Caki2 (cell line): Measurements from ENCODE around the gene MEGF6. TPM values are rescaled to one million over a fixed set of nuclear protein-coding genes. Genes with fewer than 3 reads are reported as not detected.
"Not testable (repeated sequence)": the region's sequence is repeated elsewhere in the genome, so short reads cannot be mapped to it uniquely, and the experiment has no call there.

ENCODE experiments used
- DNase-seq: peaks from one replicate; pipeline ENCODE4 v3.0.0-alpha.2; 2015; ENCODE audit warnings: low read depth
- in situ Hi-C: cut with HindIII; loops from 2 replicates; pipeline ENCODE4 v1.10.0; 2016; ENCODE audit warnings: low sequenced_read_pairs, low pct_unique_long_range_greater_than_20kb, mixed read lengths
- total RNA-seq: library from RNA; depleted of rRNA; stranded (reverse); fragments of >200 nt; shearing (Covaris generic); gene quantifications from 2 replicates; pipeline ENCODE4 v1.2.3, GENCODE V29; 2014; ENCODE audit warnings: low replicate concordance

MEGF6 gene
- total RNA-seq, 1 experiment from 2014 or later: 21.0 TPM

DNA sequence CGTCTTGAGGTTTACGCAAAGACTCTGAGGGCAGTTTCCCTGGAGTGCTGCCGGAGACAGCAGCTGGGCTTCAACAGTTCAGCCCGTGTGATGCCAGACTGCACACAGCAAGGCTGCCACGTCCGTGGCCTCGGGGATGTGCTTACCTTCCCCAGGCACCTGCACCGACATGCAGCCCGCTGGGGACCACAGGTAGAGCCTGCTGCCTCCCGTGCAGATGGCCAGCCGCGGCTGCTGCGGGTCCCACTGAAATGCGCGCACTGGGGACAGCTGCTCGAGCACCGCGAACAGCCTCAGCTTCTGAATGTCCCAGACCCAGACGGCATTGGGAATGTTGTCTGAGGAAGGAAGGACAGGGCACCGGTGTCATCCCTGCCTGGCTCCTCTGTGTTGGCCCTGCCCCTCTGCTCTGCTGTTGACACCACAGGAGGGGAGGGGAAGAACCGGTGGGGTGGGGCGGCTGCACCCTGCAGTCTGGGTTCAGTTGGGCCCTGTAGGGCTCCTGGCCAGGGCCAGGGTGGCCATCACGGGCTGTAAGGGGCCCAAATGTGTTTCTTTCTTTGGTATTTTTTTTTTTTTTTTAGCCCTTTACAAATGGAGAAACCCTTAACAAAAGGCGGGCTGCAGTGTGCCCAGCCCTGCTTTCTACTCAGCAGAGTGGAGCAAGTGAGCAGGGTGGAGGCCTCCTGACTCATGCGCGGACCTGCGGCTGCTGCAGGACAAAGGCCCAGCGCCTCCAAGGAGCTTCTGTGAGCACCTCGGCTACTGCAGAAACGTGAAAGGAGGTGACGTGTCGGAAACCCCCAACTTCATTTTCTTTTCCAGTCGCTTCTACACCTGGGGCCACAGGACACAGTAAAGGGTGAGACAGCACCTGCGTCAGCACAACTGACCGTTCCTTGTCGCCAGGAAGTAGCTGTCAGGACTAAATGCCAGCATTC lies 20.3 kb upstream of the MEGF6 start:
- in situ Hi-C loops: loop anchor here (25.0 kb wide), 1 partner anchor 94 kb away; no protein-coding TSS in a partner anchor
- DNase-seq: no peak

DNA sequence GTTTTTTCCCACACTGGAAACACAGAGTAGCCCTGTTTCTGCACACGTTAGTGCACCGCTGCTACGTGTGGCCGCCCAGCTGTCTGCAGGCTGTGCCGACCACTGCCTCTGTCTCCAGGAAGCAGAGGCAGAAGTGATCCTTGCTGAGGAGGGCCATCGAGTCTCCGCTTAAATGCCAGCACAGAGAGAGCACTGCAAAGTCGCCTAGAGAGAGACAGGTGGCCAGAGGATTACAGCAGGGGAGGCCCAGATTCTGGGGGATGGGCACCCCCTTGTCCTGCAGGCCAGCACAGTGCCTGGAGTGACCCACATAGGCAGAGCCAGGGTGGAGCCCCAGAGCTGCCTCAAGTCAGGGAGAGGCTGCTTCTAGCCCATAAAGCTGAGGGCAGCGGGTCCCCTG lies 19.6 kb upstream of the MEGF6 start:
- in situ Hi-C loops: loop anchor here (25.0 kb wide), 1 partner anchor 94 kb away; no protein-coding TSS in a partner anchor
- DNase-seq: no peak

DNA sequence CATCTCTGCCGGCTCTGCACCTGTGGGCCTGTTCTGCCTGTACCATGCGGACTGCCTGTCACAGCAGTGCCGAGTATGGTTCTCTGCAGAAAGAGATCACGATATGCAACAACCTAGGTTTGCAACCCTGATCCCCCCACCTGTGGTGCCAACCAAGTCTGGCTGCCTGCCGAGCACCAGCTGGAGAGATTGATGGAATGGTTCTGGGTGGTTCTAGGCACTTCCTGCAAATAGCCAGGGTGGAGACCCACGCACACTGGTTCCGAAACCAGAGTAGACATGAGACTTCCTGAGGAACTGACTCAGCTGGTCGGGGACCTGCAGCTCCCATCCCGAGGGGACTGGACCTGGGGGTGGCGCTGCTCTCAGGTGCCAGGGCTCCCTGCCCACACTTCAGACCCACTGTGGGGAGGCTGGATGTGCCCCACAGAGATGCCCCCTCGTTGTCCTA lies 18.9 kb upstream of the MEGF6 start:
- in situ Hi-C loops: loop anchor here (25.0 kb wide), 1 partner anchor 93 kb away; no protein-coding TSS in a partner anchor
- DNase-seq: no peak

DNA sequence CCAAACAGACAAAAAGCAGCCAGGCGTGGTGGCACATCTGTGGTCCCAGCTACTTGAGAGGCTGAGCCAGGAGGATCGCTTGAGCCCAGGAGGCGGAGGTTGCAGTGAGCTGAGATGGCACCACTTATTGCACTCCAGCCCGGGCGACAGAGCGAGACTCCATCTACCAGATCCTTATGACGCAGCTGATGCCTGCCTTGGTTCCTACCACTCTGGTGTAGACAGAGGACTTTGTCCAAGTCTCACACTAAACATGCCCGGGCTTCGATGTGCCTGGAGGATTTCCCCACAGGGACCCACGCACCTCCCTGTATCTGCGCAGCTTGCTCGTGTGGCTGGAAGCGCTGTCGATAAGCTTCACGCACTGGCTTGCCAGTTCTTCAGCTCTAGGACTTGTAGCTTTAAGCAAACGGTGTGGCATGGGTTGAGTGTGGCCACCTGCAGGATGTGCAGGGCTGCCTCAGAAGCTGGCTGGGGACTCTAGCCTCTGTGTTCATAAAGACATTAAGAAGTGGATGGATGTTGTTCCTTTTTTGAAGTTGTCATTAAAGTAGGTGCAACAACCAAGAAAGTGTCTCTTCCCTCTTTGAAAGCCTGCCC lies 18.4 kb upstream of the MEGF6 start:
- in situ Hi-C loops: loop anchor here (25.0 kb wide), 1 partner anchor 92 kb away; no protein-coding TSS in a partner anchor
- DNase-seq: no peak

DNA sequence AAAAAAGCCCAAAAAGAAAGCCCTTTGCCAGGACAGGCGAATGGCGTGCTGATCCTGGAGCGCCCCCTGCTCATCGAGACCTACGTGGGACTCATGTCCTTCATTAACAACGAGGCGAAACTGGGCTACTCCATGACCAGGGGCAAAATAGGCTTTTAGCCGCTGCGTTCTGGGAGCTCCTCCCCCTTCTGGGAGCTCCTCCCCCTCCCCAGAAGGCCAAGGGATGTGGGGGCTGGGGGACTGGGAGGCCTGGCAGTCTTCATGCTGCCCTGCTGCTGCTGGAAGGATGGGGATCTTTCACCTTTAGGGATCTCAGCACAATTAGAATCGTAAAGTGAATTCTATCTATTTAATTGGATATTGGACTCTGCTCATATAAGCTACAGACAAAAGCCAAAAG lies 17.1 kb upstream of the MEGF6 start:
- in situ Hi-C loops: loop anchor here (25.0 kb wide), 1 partner anchor 91 kb away; no protein-coding TSS in a partner anchor

DNA sequence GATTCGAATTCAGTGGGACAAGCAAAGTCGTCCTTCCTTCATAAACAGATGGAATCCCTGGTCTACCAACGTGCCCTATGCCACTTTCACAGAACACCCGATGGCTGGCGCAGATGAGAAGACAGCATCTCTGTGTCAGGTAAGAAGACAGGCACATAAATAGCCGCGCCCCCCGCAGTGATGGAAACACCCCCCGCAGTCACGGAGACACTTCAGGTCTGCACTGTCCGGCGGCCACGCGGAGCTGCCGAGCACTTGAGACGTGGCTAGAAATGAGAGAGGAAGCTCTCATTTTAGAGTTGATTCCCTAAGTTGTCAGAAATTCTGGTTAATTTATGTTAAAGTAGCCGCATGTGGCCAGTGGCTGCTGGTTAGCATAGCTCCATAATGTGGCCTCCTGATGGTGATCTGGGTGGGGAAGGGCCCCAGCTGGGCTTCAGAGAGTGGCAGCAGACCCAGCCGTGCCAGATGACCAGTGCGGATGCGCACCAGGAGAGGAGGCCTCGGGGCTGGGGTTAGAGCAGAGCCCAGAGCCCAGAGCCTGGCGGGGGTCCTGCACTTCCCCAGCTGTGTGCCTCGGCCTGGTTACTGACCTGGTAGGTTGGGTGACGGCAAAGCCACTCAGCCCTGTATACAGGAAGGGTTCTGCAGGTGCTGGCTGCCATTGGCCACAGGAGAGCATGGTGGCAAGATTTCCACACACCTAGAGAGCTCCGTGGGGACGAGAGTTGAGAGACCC lies 16.4 kb upstream of the MEGF6 start:
- in situ Hi-C loops: loop anchor here (25.0 kb wide), 1 partner anchor 90 kb away; no protein-coding TSS in a partner anchor
- DNase-seq: no peak

More for the DNA sequence above, 17.1 kb upstream of the MEGF6 start:
- DNase-seq: no peak

DNA sequence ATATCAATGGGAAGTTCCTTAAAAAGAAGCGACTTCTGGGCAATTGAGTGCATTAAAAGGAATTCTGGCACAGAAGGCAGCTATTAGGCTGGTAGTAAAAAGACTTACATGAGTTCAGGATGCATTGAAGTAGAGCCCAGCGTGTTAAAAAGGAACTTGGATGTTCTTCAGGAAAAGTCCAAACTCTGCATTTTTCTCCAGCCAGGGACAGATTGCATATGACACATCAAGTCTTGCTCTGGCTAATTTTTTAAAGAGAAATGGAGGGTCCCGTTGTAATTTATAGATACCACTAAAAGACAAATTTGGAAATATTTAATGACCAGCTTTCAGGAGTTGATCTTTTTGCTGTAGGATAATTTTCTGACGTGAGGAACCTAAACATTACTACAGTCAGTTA lies 14.7 kb upstream of the MEGF6 start:
- in situ Hi-C loops: loop anchor here (25.0 kb wide), 1 partner anchor 89 kb away; no protein-coding TSS in a partner anchor
- DNase-seq: no peak

DNA sequence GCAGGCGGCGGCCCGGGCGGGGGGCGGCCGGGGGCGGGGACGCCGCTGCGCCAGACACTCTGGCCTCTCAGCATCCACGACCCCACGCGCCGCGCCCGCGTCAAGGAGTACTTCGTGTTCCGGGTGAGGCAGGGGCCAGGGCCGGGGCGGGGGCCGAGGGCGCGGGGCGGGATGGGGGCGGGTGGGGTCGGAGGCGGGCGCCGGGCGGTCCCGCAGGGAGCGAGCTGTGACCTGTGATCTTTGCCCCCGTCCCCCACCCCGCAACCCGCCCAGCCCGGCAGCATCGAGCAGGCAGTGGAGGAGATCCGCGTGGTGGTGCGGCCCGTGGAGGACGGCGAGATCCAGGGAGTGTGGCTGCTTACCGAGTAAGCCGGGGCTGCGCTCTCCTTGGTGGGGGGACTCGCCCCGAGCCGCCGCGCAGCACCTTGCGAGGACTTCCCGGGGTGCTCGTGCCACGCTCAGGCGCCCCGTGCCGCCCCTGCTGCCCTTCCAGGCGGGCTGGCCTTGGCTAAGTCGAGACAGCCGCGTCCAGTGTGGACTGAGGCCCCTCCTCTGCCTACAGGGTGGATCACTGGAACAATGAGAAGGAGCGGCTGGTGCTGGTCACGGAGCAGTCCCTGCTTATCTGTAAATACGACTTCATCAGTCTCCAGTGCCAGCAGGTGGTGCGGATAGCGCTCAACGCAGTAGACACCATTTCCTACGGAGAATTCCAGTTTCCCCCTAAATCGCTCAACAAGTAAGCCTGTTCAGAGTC lies 14.0 kb upstream of the MEGF6 start:
- DNase-seq: peak; percentile 49
- in situ Hi-C loops: loop anchor here (25.0 kb wide), 1 partner anchor 88 kb away; no protein-coding TSS in a partner anchor

DNA sequence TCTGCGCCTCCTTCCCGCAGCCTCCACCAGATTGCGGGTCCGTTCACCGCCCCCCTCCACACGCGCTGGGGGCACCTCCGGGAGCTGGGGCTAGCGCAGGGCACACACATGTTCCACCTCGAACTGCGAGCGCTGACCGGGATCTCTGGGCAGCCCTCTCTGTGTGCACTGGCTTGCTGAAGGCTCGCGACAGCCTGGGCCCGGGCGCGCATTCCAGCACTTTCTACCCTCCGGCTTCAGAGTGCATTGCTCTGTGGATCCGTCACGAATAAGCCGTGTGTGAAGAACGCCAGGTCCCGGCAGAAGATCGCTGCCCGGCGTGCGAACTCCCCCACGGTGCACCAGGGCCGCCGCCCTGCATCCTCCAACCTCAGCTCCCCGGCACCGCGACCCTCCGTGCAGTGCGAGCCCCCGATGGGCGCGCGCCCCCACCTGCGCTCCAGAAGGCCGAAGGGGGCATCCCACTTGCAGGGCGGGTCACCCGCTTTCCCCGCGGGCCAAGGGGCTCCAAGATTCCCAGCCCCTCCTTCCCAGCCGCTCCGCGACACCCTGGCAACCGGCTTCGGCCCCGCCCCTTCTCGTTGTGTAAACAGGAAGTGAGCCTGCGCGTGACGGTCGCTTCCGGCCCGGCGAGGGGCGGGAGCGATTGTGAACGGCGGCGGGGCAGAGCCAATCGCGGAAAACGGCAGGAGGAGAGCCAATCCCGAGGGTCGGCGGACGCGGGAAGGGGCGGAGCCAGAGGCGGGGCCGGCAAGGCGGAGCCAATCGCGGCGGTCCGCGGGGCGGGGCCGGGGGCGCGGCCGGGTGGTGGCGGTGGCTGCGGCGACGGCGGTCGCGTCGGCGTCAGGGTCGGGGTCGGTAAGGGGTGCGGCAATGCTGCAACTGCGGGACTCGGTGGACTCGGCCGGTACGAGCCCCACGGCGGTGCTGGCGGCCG lies 13.2 kb upstream of the MEGF6 start, which contains the start of gene TPRG1L:
TSS of gene TPRG1L (plus strand) at position 816 of the 937 bp plus-strand sequence. CDS start at position 874, 58 bp downstream.
- DNase-seq: peak; percentile 92
- in situ Hi-C loops: loop anchor here (25.0 kb wide), 1 partner anchor 87 kb away; no protein-coding TSS in a partner anchor

DNA sequence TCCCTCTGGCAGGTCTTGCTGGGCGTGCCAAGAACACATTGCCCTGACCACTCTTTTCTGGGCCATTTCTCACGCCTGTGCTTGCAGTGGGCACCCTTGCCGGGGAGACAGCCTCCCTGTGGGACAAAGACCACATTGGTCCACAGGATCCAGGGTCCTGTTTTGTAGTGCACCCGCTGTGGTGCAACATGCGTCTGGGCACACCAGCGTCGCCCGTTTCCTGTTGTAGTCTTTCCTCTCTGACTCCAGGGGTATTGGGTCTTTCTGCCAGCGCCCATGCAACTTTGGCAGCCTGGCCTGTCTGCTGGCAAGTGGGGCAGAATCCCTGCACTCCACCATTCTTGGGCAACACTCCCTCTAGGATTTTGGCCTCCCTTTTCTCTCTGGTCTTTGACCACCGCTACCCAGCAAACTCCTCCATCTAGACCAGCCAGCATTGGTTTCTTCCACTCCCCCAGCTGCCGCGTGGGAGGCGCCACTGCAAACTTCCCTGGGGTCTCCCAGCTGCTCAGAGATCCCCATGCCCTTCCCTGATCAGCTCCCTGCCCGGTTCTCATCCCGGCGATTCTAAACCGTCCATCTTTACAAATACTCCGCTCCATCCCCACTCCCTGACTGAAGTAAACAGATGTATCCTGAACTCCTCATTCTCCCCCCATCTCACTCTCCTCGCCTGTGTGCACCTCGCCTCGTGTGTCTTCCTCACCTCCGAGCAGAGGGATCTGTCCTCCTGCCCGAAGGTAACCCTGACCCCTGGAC lies 12.3 kb upstream of the MEGF6 start:
- no peak for DNase-seq
- in situ Hi-C loops: no loop called here

DNA sequence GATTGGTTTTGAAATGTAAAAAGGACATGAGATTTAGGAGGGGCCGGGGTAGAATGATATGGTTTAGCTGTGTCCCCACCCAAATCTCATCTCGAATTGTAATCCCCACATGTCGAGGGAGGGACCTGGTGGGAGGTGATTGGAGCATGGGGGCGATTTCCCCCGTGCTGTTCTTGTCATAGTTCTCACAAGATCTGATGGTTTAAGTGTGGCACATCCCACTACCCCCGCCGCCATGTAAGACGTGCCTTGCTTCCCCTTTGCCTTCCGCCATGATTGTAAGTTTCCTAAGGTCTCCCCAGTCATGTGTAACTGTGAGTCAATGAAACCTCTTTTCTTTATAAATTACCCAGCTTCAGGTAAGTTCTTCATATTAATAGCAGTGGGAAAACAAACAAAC lies 10.8 kb upstream of the MEGF6 start:
- DNase-seq, in situ Hi-C loops: not testable (repeated sequence)

DNA sequence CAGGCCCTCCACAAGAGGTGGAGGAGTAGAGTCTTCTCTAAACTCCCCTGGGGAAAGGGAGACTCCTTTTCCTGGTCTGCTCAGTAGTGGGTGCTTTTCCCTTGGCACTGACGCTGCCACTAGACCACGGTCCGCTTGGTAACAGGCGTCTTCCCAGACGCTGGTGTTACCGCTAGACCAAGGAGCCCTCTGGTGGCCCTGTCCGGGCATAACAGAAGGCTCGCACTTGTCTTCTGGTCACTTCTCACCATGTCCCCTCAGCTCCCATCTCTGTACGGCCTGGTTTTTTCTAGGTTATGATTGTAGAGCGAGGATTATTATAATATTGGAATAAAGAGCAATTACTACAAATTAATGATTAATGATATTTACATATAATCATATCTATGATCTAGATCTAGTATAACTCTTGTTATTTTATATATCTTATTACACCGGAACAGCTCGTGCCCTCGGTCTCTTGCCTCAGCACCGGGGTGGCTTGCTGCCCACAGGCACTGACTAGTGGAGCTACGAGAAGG lies 9.9 kb upstream of the MEGF6 start:
- in situ Hi-C loops: not testable (repeated sequence)
- peak; percentile 58 for DNase-seq

DNA sequence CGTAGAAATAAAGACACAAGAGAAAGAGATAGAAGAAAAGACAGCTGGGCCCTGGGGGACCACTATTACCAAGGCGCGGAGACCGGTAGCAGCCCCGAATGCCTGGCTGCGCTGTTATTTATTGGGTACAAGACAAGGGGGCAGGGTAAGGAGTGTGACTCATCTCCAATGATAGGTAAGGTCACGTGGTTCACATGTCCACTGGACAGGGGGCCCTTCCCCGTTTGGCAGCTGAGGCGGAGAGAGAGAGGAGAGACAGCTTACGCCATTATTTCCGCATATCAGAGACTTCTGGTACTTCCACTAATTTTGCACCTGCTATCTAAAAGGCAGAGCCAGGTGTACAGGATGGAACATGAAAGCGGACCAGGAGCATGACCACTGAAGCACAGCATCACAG lies 9.4 kb upstream of the MEGF6 start:
- DNase-seq: no peak
- in situ Hi-C loops: no loop called here

DNA sequence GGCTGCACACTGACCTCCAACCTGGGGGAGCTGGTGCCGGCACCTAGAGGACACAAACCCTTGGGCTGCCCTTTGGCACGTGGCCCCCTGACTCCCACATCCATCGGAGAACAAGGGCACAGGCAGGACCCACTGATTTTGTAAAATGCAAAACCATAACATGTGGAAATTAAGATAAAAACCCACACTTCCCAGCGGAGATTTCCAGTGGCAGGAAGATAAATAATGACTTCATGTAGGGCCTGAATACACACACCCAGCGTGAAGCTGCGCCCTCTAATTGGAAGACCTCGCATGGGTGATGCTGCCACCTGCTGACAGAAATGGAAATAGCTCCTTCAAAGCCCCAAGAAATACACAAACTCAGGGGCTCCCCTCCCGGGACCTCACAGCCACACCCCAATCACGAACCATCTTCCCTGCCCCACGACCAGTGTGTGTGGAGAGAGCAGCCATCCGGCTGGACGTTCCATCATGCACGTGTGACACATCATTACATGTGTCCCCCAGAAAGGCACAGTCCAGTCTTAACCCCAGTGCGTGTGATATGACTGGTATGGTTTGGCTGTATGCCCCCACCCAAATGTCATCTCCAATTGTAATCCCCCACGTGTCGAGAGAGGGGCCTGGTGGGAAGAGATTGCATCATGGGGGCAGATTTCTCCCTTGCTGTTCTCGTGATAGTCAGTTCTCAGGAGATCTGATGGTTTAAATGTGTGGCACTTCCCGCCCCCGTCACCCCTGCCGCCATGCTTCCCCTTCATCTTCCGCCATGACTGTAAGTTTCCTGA lies 7.8 kb upstream of the MEGF6 start:
- in situ Hi-C loops: no loop called here
- DNase-seq: peak; percentile 48

DNA sequence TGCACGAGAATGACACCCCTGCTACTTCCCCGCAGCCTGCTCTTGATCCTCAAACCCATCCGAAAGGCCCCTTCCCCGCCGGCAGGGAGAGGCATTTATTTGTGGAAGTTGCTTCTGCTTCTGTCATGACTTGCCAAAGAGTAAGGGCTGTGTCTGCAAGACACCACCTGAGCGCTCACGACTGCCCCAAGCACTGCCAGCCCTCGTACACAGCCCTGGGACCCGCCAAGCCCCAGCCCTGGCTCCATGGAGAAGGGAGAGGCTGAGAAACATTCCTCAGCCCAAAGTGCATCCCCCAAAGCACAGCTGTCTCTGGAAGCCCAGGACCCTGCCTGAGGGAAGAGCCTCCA lies 7.2 kb upstream of the MEGF6 start:
- DNase-seq: no peak
- in situ Hi-C loops: no loop called here
